Sigmoid colon (tissue), 4 donors: ENCODE measurements around the gene CASP3.

Experiments used
- EP300 ChIP-seq, 4 donors: sonication (generic); formaldehyde crosslinking; IDR thresholded peaks; one replicate each; pipeline ENCODE4 v1.6.1; 2017; ENCODE audit warnings: antibody characterized with exemption in 4 of 4
- POLR2A ChIP-seq, 2 donors: fragments of 450-650 bp; IDR thresholded peaks; one replicate each; pipeline ENCODE4 v1.6.1; 2016; ENCODE audit warnings: antibody characterized with exemption in 2 of 2, mild to moderate bottlenecking in 2 of 2, moderate library complexity in 2 of 2
- POLR2AphosphoS5 ChIP-seq, 4 donors: sonication (generic); formaldehyde crosslinking; IDR thresholded peaks; one replicate each; pipeline ENCODE4 v1.6.1; 2017; ENCODE audit warnings: antibody characterized with exemption in 4 of 4
- TF ChIP-seq, protein P1 (sequence below), 4 experiments: fragments of 450-650 bp in 3 of 4; fragments of 200-600 bp in 1 of 4; IDR thresholded peaks; one replicate each; pipeline ENCODE4 v1.5.1; 2016 to 2019; ENCODE audit warnings: antibody characterized with exemption in 4 of 4, mild to moderate bottlenecking in 3 of 4, moderate library complexity in 2 of 4

DNA sequence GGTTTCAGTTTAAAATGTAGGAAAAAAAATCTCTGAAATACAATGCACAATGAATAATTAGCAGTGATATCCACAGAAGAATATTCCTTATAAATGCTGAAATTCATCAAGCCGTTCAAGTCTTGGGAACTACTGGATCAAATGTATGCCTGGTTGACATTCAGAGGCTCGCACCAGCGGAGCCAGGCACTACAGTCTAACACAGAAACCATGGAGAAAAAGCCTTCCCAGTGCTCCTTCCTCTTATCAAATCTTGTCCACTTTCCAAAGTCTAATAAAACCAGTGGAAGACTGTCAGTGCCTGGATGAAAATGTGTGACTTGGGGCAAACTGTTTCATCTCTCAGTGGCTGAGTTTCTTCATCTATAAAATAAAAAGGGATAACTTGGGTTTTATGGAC, 48.7 kb upstream of the CASP3 start:
- TF ChIP-seq POLR2A (IDR thresholded peaks at IDR 0.05) = no peak
- TF ChIP-seq, protein P1, sequence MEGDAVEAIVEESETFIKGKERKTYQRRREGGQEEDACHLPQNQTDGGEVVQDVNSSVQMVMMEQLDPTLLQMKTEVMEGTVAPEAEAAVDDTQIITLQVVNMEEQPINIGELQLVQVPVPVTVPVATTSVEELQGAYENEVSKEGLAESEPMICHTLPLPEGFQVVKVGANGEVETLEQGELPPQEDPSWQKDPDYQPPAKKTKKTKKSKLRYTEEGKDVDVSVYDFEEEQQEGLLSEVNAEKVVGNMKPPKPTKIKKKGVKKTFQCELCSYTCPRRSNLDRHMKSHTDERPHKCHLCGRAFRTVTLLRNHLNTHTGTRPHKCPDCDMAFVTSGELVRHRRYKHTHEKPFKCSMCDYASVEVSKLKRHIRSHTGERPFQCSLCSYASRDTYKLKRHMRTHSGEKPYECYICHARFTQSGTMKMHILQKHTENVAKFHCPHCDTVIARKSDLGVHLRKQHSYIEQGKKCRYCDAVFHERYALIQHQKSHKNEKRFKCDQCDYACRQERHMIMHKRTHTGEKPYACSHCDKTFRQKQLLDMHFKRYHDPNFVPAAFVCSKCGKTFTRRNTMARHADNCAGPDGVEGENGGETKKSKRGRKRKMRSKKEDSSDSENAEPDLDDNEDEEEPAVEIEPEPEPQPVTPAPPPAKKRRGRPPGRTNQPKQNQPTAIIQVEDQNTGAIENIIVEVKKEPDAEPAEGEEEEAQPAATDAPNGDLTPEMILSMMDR (IDR thresholded peaks at IDR 0.05) = no peak
- TF ChIP-seq EP300 (IDR thresholded peaks at IDR 0.05) = no peak
- TF ChIP-seq POLR2AphosphoS5 (IDR thresholded peaks at IDR 0.05) = no peak
